Activated naive CD8-positive, alpha-beta T cell (primary cell): ENCODE measurements around the gene COL11A1.
"Not testable (repeated sequence)": the region's sequence is repeated elsewhere in the genome, so short reads cannot be mapped to it uniquely, and the experiment has no call there.

ENCODE experiments used
- H3K27ac Mint-ChIP-seq: one replicate; pipeline ENCODE4 v1.8.0; 2021; ENCODE audit warnings: mixed read lengths
- H3K27me3 Mint-ChIP-seq: one replicate; pipeline ENCODE4 v1.8.0; 2021; ENCODE audit warnings: mixed read lengths
- H3K36me3 Mint-ChIP-seq: one replicate; pipeline ENCODE4 v1.8.0; 2021; ENCODE audit warnings: mixed read lengths
- H3K4me1 Mint-ChIP-seq: one replicate; pipeline ENCODE4 v1.8.0; 2021; ENCODE audit warnings: low read depth, mixed read lengths
- H3K4me3 Mint-ChIP-seq: one replicate; pipeline ENCODE4 v1.8.0; 2021; ENCODE audit warnings: mild to moderate bottlenecking, mixed read lengths
- H3K9me3 Mint-ChIP-seq: one replicate; pipeline ENCODE4 v1.8.0; 2021; ENCODE audit warnings: low read depth, mixed read lengths

COL11A1 gene

DNA sequence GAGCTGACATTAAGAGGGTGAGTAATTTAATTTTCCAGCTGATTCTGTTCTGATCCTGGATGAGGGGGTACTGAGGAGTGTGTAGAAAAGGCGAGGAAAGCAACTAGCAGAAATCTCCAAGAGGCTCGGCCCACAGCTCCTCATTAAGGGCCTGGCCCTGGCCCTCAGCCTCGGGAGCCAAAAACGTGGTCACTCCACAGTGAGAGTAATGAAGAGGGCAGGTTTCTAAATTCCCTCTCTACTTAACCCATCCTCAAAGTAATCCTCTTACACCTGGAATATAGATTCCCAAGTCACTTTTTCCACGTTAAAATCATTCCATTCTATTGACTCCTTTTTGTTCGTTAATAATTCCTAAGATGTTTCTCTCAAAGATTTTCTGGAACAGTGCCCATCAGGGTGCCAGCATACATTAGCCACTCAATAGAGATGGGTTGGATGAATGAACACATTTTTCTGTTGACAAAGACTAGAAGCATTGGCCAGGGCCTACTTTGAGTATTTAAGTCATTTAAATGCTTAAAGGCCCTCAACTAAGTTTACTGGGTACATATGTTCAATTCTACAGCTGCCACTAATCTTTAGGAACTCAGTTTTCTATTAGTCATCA lies 1.1 kb upstream of the COL11A1 start:
- Mint-ChIP-seq H3K9me3 (no peaks in the 10 kb centered on the region), H3K36me3 (no peaks in the 10 kb centered on the region), H3K4me3 (no peak overlapping the region)

GRCh38 chr1:103107741-103108375 lies 464 bp downstream of the COL11A1 start:
- peaks cover 23% of the 10 kb centered on the region for H3K27me3 Mint-ChIP-seq
- no peaks in the 10 kb centered on the region for H3K9me3 Mint-ChIP-seq
- H3K36me3 Mint-ChIP-seq: no peaks in the 10 kb centered on the region
- H3K4me1 Mint-ChIP-seq: peaks cover 12% of the 10 kb centered on the region
- H3K27ac Mint-ChIP-seq: no peak overlapping the region
- no peak overlapping the region for H3K4me3 Mint-ChIP-seq

More for the DNA sequence above, 1.1 kb upstream of the COL11A1 start:
- Mint-ChIP-seq H3K27ac (no peak overlapping the region), H3K27me3 (peaks cover 23% of the 10 kb centered on the region), H3K4me1 (peaks cover 12% of the 10 kb centered on the region)

DNA sequence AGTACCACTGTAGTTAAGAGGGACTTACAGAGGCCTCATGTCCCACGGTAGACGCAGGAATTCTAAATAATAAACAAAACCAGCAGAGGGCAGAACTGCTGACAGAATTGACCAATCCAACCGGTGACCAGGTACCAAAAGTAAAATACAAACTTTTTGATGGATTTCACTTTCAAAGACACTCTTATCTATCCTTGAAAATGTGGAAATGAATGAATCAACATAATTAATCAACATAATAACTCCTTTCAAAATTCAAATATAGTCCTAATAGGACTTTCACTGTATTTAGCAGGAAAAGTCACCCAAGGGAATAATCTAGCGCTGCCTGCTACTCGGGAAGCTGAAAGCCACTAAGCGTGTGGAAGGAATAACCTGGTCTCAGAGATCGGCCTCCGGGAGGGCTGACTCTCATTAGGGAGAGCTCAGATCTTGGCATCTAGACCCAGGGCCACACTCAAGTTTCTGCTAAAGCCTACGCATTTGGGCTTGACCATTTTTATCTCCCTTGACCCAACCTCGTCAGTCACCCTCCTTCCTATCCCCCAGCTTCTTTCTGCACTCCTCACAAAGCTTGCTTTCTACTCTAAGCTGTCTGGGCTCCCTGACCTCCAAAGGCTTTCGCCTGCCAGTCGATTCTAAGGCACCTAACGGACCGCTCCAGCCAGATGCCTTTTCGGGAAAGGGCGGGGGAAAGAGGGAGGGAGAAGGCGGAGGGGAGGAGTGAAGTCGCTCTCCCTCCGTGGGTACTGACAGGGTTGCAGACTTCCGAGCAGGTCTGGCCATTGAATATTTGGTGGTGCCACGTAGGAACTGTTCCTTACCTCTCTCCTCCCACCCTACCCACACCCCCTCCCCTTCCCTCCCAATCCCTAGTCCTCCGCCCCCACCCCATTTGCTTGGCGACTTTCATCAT lies 1.6 kb downstream of the COL11A1 start:
- Mint-ChIP-seq H3K27me3 (peaks cover 23% of the 10 kb centered on the region), H3K9me3 (no peaks in the 10 kb centered on the region), H3K4me3 (no peak overlapping the region), H3K36me3 (no peaks in the 10 kb centered on the region), H3K27ac (no peak overlapping the region), H3K4me1 (peaks cover 12% of the 10 kb centered on the region)

DNA sequence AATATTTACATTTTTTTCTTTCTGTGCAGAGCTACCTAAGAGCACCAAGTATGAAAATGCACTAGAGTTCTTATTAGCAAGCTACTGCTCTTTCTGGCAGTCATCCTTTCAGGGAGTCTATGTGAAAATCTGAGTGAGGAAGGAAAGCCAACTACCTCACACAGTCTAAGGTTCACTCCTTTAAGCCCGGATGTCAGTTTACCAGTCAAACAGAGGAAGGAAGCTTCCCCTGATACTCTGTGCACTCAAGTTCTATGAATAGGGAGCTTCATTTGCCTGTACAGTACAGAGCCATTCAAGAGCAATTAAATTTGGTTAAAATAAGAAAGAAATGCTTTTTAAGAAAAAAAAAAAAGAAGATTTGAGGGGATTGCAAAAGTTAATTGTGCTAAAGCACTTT lies 6.9 kb downstream of the COL11A1 start:
- Mint-ChIP-seq H3K4me1 (peaks cover 2% of the 10 kb centered on the region), H3K9me3 (no peaks in the 10 kb centered on the region), H3K27ac (no peak overlapping the region), H3K36me3 (no peaks in the 10 kb centered on the region), H3K4me3 (no peak overlapping the region), H3K27me3 (peaks cover 2% of the 10 kb centered on the region)

DNA sequence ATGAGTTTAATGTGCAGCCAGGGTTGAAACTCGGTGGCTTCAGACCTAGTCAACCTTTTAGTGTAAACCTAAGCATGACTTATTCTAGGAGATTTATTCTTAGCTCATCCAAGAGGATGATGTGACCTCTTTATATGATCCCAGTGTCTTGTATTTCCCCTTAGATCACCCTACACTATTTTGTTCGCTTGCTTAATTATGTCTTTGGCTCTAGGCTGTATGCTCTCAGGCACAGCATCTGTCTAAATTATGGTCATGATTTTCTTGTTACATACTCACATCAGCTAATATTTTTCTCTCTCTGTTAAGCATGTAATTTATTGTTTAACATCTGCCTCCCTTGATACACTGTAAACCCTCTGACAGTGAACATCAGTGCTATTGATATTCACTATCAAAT lies 19.1 kb downstream of the COL11A1 start:
- Mint-ChIP-seq H3K27ac (no peak overlapping the region), H3K4me1 (no peaks in the 10 kb centered on the region), H3K4me3 (no peak overlapping the region), H3K9me3 (peaks cover 6% of the 10 kb centered on the region), H3K27me3 (no peaks in the 10 kb centered on the region), H3K36me3 (no peaks in the 10 kb centered on the region)

DNA sequence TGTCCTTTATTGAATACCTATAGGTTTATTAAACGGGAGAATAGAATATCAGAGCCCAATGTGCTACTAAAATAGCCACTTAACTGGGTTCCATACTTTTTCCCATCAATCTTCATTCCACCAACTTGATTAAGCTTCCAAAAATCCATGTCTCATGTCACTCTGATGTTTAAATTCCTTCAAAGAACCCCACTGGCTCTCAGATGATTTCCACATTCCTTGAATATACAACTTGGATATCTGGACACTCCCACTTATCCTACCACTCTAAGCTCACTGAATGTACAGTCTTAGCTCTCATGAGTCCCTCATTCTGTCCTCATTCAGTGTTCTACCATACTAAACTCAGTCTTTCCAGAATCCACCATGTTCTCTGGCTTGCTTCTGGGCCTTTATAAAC lies 21.1 kb downstream of the COL11A1 start:
- H3K4me3 Mint-ChIP-seq: no peak overlapping the region
- no peaks in the 10 kb centered on the region for H3K4me1 Mint-ChIP-seq
- no peaks in the 10 kb centered on the region for H3K36me3 Mint-ChIP-seq
- no peaks in the 10 kb centered on the region for H3K27me3 Mint-ChIP-seq
- no peaks in the 10 kb centered on the region for H3K9me3 Mint-ChIP-seq
- H3K27ac Mint-ChIP-seq: no peak overlapping the region

GRCh38 chr1:103084181-103084580 lies 24.1 kb downstream of the COL11A1 start:
- no peaks in the 10 kb centered on the region for H3K4me1 Mint-ChIP-seq
- no peak overlapping the region for H3K4me3 Mint-ChIP-seq
- H3K27me3 Mint-ChIP-seq: peaks cover 1% of the 10 kb centered on the region
- H3K27ac Mint-ChIP-seq: no peak overlapping the region
- no peaks in the 10 kb centered on the region for H3K36me3 Mint-ChIP-seq
- H3K9me3 Mint-ChIP-seq: no peaks in the 10 kb centered on the region

- Mint-ChIP-seq H3K36me3 (no peaks in the 10 kb centered on the region), H3K4me1 (no peaks in the 10 kb centered on the region), H3K27me3 (no peaks in the 10 kb centered on the region), H3K27ac (no peak overlapping the region), H3K4me3 (no peak overlapping the region), H3K9me3 (no peaks in the 10 kb centered on the region)
Observed at GRCh38 chr1:103075316-103076000, 32.9 kb downstream of the COL11A1 start.

- H3K4me3 Mint-ChIP-seq: no peak overlapping the region
- no peak overlapping the region for H3K27ac Mint-ChIP-seq
- H3K9me3 Mint-ChIP-seq: no peaks in the 10 kb centered on the region
- no peaks in the 10 kb centered on the region for H3K27me3 Mint-ChIP-seq
- no peaks in the 10 kb centered on the region for H3K36me3 Mint-ChIP-seq
- H3K4me1 Mint-ChIP-seq: no peaks in the 10 kb centered on the region
Observed at GRCh38 chr1:103074224-103074623, 34.1 kb downstream of the COL11A1 start.

- H3K27ac Mint-ChIP-seq: no peak overlapping the region
- no peaks in the 10 kb centered on the region for H3K27me3 Mint-ChIP-seq
- no peaks in the 10 kb centered on the region for H3K4me1 Mint-ChIP-seq
- no peak overlapping the region for H3K4me3 Mint-ChIP-seq
- no peaks in the 10 kb centered on the region for H3K9me3 Mint-ChIP-seq
- H3K36me3 Mint-ChIP-seq: no peaks in the 10 kb centered on the region
Observed at GRCh38 chr1:103069201-103069600, 39.1 kb downstream of the COL11A1 start.

DNA sequence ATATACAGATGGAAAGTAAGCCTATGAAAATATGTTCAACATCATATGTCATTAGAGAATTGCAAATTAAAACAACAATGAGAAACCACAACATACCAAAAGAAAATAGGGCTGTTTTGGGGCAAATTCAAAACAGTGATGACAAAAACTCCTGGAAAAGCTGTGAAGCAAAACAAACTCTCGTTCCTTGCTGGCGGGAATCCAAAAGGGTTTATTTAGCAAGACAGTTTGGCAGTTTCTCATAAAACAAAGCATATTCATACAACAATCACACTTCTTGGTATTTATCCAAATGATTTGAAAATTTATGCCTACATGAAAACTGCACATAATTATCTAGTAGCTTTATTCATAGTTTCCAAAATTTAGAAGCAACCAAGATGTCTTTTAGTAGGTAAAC lies 44.4 kb downstream of the COL11A1 start:
- no peaks in the 10 kb centered on the region for H3K4me1 Mint-ChIP-seq
- no peaks in the 10 kb centered on the region for H3K9me3 Mint-ChIP-seq
- H3K36me3 Mint-ChIP-seq: no peaks in the 10 kb centered on the region
- no peak overlapping the region for H3K27ac Mint-ChIP-seq
- no peak overlapping the region for H3K4me3 Mint-ChIP-seq
- H3K27me3 Mint-ChIP-seq: no peaks in the 10 kb centered on the region

GRCh38 chr1:103058391-103058790 lies 49.9 kb downstream of the COL11A1 start:
- H3K27me3 Mint-ChIP-seq: no peaks in the 10 kb centered on the region
- H3K4me1 Mint-ChIP-seq: no peaks in the 10 kb centered on the region
- no peaks in the 10 kb centered on the region for H3K9me3 Mint-ChIP-seq
- no peak overlapping the region for H3K27ac Mint-ChIP-seq
- H3K4me3 Mint-ChIP-seq: no peak overlapping the region
- no peaks in the 10 kb centered on the region for H3K36me3 Mint-ChIP-seq

DNA sequence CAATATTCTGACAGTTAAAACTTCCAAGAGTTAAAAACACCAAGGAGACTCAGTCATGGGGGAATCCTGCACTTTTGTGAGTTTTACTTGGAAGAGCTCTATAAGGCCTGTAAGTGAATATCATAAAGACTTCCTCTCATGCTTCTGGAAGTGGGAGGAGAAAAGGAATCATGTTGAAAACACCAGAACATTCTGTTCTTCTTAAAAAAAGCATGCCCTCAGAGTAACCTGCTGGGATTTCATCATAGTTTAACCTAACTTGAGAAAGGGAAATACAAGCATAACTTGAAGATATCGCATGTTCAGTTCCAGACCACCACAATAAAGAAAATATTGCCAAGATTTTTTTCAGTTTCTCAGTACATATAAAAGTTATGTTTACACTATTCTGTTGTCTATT lies 51.9 kb downstream of the COL11A1 start:
- no peaks in the 10 kb centered on the region for H3K36me3 Mint-ChIP-seq
- no peaks in the 10 kb centered on the region for H3K4me1 Mint-ChIP-seq
- no peaks in the 10 kb centered on the region for H3K9me3 Mint-ChIP-seq
- no peak overlapping the region for H3K4me3 Mint-ChIP-seq
- no peaks in the 10 kb centered on the region for H3K27me3 Mint-ChIP-seq
- no peak overlapping the region for H3K27ac Mint-ChIP-seq

DNA sequence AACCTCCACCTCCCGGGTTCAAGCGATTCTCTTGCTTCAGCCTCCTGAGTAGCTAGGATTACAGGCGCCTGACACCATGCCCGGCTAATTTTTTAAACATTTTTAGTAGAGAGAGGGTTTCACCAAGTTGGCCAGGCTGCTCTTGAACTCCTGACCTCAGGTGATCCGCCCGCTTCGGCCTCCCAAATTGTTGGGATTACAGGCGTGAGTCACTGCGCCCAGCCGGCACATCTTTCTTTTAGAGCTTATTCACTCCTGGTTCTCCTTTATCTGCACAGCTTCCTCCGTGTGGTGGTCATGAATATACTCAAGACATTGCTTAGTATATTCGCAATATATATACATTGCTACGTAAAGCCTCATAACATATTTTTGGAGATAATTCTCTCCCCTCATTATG lies 80.2 kb downstream of the COL11A1 start:
- H3K4me3 Mint-ChIP-seq, H3K27ac Mint-ChIP-seq, H3K27me3 Mint-ChIP-seq, H3K36me3 Mint-ChIP-seq, H3K9me3 Mint-ChIP-seq, H3K4me1 Mint-ChIP-seq: not testable (repeated sequence)

GRCh38 chr1:103025858-103026409 lies 82.4 kb downstream of the COL11A1 start:
- H3K9me3 Mint-ChIP-seq: no peaks in the 10 kb centered on the region
- no peak overlapping the region for H3K27ac Mint-ChIP-seq
- H3K4me3 Mint-ChIP-seq: no peak overlapping the region
- no peaks in the 10 kb centered on the region for H3K4me1 Mint-ChIP-seq
- no peaks in the 10 kb centered on the region for H3K36me3 Mint-ChIP-seq
- H3K27me3 Mint-ChIP-seq: no peaks in the 10 kb centered on the region
